Neural cell (in vitro differentiated cells): ENCODE data around the gene SLC6A9. TPM values are rescaled to one million over a fixed set of nuclear protein-coding genes. Genes with fewer than 3 reads are reported as not detected.

ENCODE experiments used
- H2AFZ ChIP-seq: fragments of 200-600, 300-800 bp; sonication (generic), shearing (Covaris generic); 2 replicates; pipeline ENCODE4 v1.6.0; 2014; ENCODE audit warnings: low read depth, mild to moderate bottlenecking, antibody characterized with exemption, low read length, moderate library complexity
- H3F3A ChIP-seq: fragments of 200-600 bp; shearing (Covaris generic); 2 replicates; pipeline ENCODE4 v1.6.1; 2016; ENCODE audit warnings: mild to moderate bottlenecking, moderate library complexity, mixed read lengths, antibody characterized with exemption, low read length; ENCODE audit not compliant: insufficient read depth, poor library complexity, severe bottlenecking
- H3K27ac ChIP-seq: fragments of 200-600, 300-800 bp; sonication (generic), shearing (Covaris generic); 2 replicates; pipeline ENCODE4 v1.5.1; 2014; ENCODE audit warnings: mild to moderate bottlenecking, low read length, moderate library complexity
- H3K27me3 ChIP-seq: fragments of 300-800, 200-600 bp; sonication (generic), shearing (Covaris generic); 2 replicates; pipeline ENCODE4 v1.6.0; 2014; ENCODE audit warnings: mild to moderate bottlenecking, low read depth, low read length, moderate library complexity; ENCODE audit not compliant: insufficient read depth
- H3K36me3 ChIP-seq: fragments of 300-800, 200-600 bp; sonication (generic), shearing (Covaris generic); 2 replicates; pipeline ENCODE4 v1.5.1; 2014; ENCODE audit warnings: mild to moderate bottlenecking, antibody characterized with exemption, low read length, moderate library complexity; ENCODE audit not compliant: insufficient read depth
- H3K4me2 ChIP-seq: fragments of 300-800, 200-600 bp; sonication (generic), shearing (Covaris generic); 2 replicates; pipeline ENCODE4 v1.6.0; 2014; ENCODE audit warnings: mild to moderate bottlenecking, low read length
- H3K4me3 ChIP-seq: fragments of 300-800, 200-600 bp; sonication (generic), shearing (Covaris generic); 2 replicates; pipeline ENCODE4 v1.5.1; 2014; ENCODE audit warnings: mild to moderate bottlenecking, low read length, moderate library complexity
- H3K79me2 ChIP-seq: fragments of 200-600 bp; shearing (Covaris generic); replicated peaks from 2 replicates; pipeline ENCODE4 v1.6.0; 2014; ENCODE audit warnings: mild to moderate bottlenecking, low read length, moderate library complexity; ENCODE audit not compliant: insufficient read depth
- H3K9ac ChIP-seq: fragments of 300-800, 200-600 bp; sonication (generic), shearing (Covaris generic); 2 replicates; pipeline ENCODE4 v1.6.1; 2016; ENCODE audit warnings: mild to moderate bottlenecking, low read length, mixed read lengths
- H3K9me2 ChIP-seq: fragments of 200-600 bp; shearing (Covaris generic); 2 replicates; pipeline ENCODE4 v1.6.1; 2016; ENCODE audit warnings: mild to moderate bottlenecking, low read length, mixed read lengths; ENCODE audit not compliant: insufficient read depth
- H3K9me3 ChIP-seq: fragments of 200-600, 300-800 bp; sonication (generic), shearing (Covaris generic); 2 replicates; pipeline ENCODE4 v1.6.1; 2016; ENCODE audit warnings: mild to moderate bottlenecking, mixed run types, low read length, moderate library complexity, mixed read lengths
- H4K20me1 ChIP-seq: fragments of 200-600 bp; shearing (Covaris generic); 2 replicates; pipeline ENCODE4 v1.6.1; 2016; ENCODE audit warnings: mild to moderate bottlenecking, mixed run types; ENCODE audit not compliant: insufficient read depth
- EP300 ChIP-seq: fragments of 450-650 bp; conservative IDR thresholded peaks from 2 replicates; pipeline ENCODE4 v1.6.1; 2014; ENCODE audit warnings: antibody characterized with exemption, mild to moderate bottlenecking, moderate library complexity; ENCODE audit not compliant: poor library complexity, severe bottlenecking
- EZH2 ChIP-seq: fragments of 200-600, 300-800 bp; shearing (Covaris generic), sonication (generic); IDR thresholded peaks from 2 replicates; pipeline ENCODE4 v1.6.1; 2014; ENCODE audit warnings: antibody characterized with exemption, low read length, borderline replicate concordance, mild to moderate bottlenecking; ENCODE audit not compliant: insufficient read depth, poor library complexity, severe bottlenecking
- MXI1 ChIP-seq: fragments of 450-650 bp; conservative IDR thresholded peaks from 2 replicates; pipeline ENCODE4 v1.6.1; 2014; ENCODE audit warnings: antibody characterized with exemption, mild to moderate bottlenecking; ENCODE audit not compliant: poor library complexity, severe bottlenecking
- POLR2AphosphoS5 ChIP-seq: IDR thresholded peaks from 2 replicates; pipeline ENCODE4 v1.6.1; 2012
- RAD21 ChIP-seq: fragments of 450-650 bp; conservative IDR thresholded peaks from 2 replicates; pipeline ENCODE4 v1.6.1; 2014; ENCODE audit warnings: antibody characterized with exemption, mild to moderate bottlenecking, moderate library complexity
- SMC3 ChIP-seq: fragments of 450-650 bp; conservative IDR thresholded peaks from 2 replicates; pipeline ENCODE4 v1.6.1; 2014; ENCODE audit warnings: antibody characterized with exemption, mild to moderate bottlenecking, moderate library complexity; ENCODE audit not compliant: poor library complexity
- TAF1 ChIP-seq: IDR thresholded peaks from 2 replicates; pipeline ENCODE4 v1.6.1; 2012; ENCODE audit warnings: low read depth
- polyA plus RNA-seq: library from polyadenylated mRNA; depleted of rRNA; stranded (reverse); fragments of >200 nt; gene quantifications from 2 replicates; pipeline ENCODE4 v1.2.3, GENCODE V29; 2014
- TF ChIP-seq, protein P1 (sequence below): IDR thresholded peaks from 2 replicates; pipeline ENCODE4 v1.6.1; 2012; ENCODE audit warnings: borderline replicate concordance
- TF ChIP-seq, protein P2 (sequence below): fragments of 450-650 bp; IDR thresholded peaks from 2 replicates; pipeline ENCODE4 v1.5.1; 2014; ENCODE audit warnings: antibody characterized with exemption, mild to moderate bottlenecking, moderate library complexity; ENCODE audit not compliant: poor library complexity, severe bottlenecking

Gene SLC6A9
- polyA plus RNA-seq, 1 donor from 2014 or later = 1.3 TPM

DNA sequence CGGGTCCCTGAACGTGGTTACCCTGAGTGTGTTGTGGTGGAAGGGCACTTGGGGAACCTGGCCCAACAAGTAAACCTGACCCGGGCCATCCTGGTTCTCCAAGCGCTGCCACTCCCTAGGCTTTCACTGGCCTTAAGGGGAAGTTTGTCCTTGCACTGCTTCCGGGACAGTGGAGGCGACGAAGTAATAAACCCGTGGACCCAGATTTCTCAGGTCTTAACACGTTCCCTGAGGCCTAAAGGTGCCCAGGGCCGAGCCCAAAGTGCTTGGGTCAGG is 40.1 kb downstream of the SLC6A9 start:
- peak overlapping the region; percentile 73 for H3K4me2 ChIP-seq
- TF ChIP-seq, protein P1, sequence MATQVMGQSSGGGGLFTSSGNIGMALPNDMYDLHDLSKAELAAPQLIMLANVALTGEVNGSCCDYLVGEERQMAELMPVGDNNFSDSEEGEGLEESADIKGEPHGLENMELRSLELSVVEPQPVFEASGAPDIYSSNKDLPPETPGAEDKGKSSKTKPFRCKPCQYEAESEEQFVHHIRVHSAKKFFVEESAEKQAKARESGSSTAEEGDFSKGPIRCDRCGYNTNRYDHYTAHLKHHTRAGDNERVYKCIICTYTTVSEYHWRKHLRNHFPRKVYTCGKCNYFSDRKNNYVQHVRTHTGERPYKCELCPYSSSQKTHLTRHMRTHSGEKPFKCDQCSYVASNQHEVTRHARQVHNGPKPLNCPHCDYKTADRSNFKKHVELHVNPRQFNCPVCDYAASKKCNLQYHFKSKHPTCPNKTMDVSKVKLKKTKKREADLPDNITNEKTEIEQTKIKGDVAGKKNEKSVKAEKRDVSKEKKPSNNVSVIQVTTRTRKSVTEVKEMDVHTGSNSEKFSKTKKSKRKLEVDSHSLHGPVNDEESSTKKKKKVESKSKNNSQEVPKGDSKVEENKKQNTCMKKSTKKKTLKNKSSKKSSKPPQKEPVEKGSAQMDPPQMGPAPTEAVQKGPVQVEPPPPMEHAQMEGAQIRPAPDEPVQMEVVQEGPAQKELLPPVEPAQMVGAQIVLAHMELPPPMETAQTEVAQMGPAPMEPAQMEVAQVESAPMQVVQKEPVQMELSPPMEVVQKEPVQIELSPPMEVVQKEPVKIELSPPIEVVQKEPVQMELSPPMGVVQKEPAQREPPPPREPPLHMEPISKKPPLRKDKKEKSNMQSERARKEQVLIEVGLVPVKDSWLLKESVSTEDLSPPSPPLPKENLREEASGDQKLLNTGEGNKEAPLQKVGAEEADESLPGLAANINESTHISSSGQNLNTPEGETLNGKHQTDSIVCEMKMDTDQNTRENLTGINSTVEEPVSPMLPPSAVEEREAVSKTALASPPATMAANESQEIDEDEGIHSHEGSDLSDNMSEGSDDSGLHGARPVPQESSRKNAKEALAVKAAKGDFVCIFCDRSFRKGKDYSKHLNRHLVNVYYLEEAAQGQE = no peak
- TF ChIP-seq POLR2AphosphoS5 (no peak), TAF1 (no peak), MXI1 (no peak), EP300 (no peak), EZH2 (no peak), SMC3 (no peak), RAD21 (no peak)
- TF ChIP-seq, protein P2, sequence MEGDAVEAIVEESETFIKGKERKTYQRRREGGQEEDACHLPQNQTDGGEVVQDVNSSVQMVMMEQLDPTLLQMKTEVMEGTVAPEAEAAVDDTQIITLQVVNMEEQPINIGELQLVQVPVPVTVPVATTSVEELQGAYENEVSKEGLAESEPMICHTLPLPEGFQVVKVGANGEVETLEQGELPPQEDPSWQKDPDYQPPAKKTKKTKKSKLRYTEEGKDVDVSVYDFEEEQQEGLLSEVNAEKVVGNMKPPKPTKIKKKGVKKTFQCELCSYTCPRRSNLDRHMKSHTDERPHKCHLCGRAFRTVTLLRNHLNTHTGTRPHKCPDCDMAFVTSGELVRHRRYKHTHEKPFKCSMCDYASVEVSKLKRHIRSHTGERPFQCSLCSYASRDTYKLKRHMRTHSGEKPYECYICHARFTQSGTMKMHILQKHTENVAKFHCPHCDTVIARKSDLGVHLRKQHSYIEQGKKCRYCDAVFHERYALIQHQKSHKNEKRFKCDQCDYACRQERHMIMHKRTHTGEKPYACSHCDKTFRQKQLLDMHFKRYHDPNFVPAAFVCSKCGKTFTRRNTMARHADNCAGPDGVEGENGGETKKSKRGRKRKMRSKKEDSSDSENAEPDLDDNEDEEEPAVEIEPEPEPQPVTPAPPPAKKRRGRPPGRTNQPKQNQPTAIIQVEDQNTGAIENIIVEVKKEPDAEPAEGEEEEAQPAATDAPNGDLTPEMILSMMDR = no peak
- no peak overlapping the region for H2AFZ ChIP-seq

DNA sequence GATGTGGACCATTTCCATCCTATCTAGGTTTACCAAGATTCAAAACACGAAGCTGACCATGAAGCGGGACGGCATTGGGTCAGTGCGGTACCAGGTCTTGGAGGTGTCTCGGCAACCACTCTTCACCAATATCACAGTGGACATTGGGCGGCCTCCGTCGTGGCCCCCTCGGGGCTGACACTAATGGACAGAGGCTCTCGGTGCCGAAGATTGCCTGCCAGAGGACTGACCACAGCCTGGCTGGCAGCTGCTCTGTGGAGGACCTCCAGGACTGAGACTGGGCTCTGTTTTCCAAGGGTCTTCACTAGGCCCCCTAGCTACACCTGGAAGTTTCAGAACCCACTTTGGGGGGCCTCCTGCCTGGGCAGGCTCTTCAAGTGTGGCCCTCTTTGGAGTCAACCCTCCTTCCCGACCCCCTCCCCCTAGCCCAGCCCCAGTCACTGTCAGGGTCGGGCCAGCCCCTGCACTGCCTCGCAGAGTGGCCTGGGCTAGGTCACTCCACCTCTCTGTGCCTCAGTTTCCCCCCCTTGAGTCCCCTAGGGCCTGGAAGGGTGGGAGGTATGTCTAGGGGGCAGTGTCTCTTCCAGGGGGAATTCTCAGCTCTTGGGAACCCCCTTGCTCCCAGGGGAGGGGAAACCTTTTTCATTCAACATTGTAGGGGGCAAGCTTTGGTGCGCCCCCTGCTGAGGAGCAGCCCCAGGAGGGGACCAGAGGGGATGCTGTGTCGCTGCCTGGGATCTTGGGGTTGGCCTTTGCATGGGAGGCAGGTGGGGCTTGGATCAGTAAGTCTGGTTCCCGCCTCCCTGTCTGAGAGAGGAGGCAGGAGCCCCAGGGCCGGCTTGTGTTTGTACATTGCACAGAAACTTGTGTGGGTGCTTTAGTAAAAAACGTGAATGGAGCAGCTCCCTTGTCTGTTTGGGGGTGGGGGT is 40.7 kb downstream of the SLC6A9 start:
- H3K79me2 ChIP-seq = no peaks in the 10 kb centered on the region
- no peak overlapping the region for H3K4me2 ChIP-seq
- no peak overlapping the region for H3K9ac ChIP-seq
- H3K27me3 ChIP-seq = no peaks in the 10 kb centered on the region
- no peaks in the 10 kb centered on the region for H3K9me2 ChIP-seq
- TF ChIP-seq POLR2AphosphoS5 (no peak), RAD21 (no peak), MXI1 (no peak), EZH2 (no peak), TAF1 (no peak), SMC3 (no peak), EP300 (no peak)
- TF ChIP-seq, protein P2 = no peak
- TF ChIP-seq, protein P1 = no peak
- H3F3A ChIP-seq = no peaks in the 10 kb centered on the region
- no peak overlapping the region for H3K27ac ChIP-seq
- peak overlapping the region; percentile 91 for H3K4me3 ChIP-seq
- H3K36me3 ChIP-seq = no peaks in the 10 kb centered on the region
- H4K20me1 ChIP-seq = no peaks in the 10 kb centered on the region
- no peak overlapping the region for H2AFZ ChIP-seq
- H3K9me3 ChIP-seq = no peaks in the 10 kb centered on the region

More for the DNA sequence above, 40.1 kb downstream of the SLC6A9 start:
- H3F3A ChIP-seq = no peaks in the 10 kb centered on the region
- no peaks in the 10 kb centered on the region for H3K36me3 ChIP-seq
- peak overlapping the region; percentile 91 for H3K4me3 ChIP-seq
- no peaks in the 10 kb centered on the region for H3K9me3 ChIP-seq
- no peak overlapping the region for H3K27ac ChIP-seq
- H4K20me1 ChIP-seq = no peaks in the 10 kb centered on the region
- H3K79me2 ChIP-seq = no peaks in the 10 kb centered on the region
- no peaks in the 10 kb centered on the region for H3K9me2 ChIP-seq
- H3K27me3 ChIP-seq = no peaks in the 10 kb centered on the region
- peak overlapping the region; percentile 65 for H3K9ac ChIP-seq
